ENCODE results near the gene PSKH1. TPM values are rescaled to one million over a fixed set of nuclear protein-coding genes. Genes with fewer than 3 reads are reported as not detected.

The PSKH1 gene
- total and polyA plus RNA-seq, 5 experiments from 2014 or later, result 20.8 to 34.5 (median 26.6) TPM

- no peaks in the 10 kb centered on the region for H3K27me3 Mint-ChIP-seq
- peaks cover 0 to 40% (median 6%) of the 10 kb centered on the region in 3 donors for H3K36me3 Mint-ChIP-seq
- peak overlapping the region in 3 of 10 donors; percentile 2 to 27 (median 18) for H3K4me3 Mint-ChIP-seq
- peak overlapping the region in 6 of 10 donors; percentile 19 to 93 (median 59) for H3K27ac Mint-ChIP-seq
- POLR2A ChIA-PET, result interaction anchor here (0.9 to 1.7 kb wide), 4 partner anchors 15 to 65 kb away, joined by 3 to 16 read pairs (median 4); partner anchors contain the start of gene PSMB10
- no peaks in the 10 kb centered on the region for H3K9me3 Mint-ChIP-seq
- no peak for ATAC-seq
- no peak for DNase-seq
- H3K4me1 Mint-ChIP-seq, result peaks cover 20 to 39% (median 32%) of the 10 kb centered on the region in 4 donors
Measured at GRCh38 chr16:67871256-67871655, 21.8 kb upstream of the PSKH1 start.

GRCh38 chr16:67872131-67872630 lies 20.9 kb upstream of the PSKH1 start:
- peak overlapping the region; percentile 70 to 95 (median 92) for H3K27ac Mint-ChIP-seq
- H3K27me3 Mint-ChIP-seq, result no peaks in the 10 kb centered on the region
- no peaks in the 10 kb centered on the region for H3K9me3 Mint-ChIP-seq
- H3K4me3 Mint-ChIP-seq, result peak overlapping the region; percentile 75 to 95 (median 90)
- H3K4me1 Mint-ChIP-seq, result peaks cover 20 to 39% (median 33%) of the 10 kb centered on the region in 4 donors
- POLR2A ChIA-PET, result interaction anchor here (0.6 to 2.6 kb wide), 5 partner anchors 14 to 353 kb away, joined by 3 to 16 read pairs (median 4); partner anchors contain the start of genes PSKH1 and PSMB10
- DNase-seq, result no peak
- ATAC-seq, result no peak
- H3K36me3 Mint-ChIP-seq, result peaks cover 0 to 39% (median 6%) of the 10 kb centered on the region in 3 donors

GRCh38 chr16:67872631-67873434 lies 20.2 kb upstream of the PSKH1 start, which contains the start of gene EDC4:
TSS of gene EDC4 (plus strand) at chr16:67873052. CDS start at chr16:67873262, 210 bp downstream.
- no peaks in the 10 kb centered on the region for H3K9me3 Mint-ChIP-seq
- peaks cover 20 to 39% (median 33%) of the 10 kb centered on the region in 4 donors for H3K4me1 Mint-ChIP-seq
- POLR2A ChIA-PET, result interaction anchor here (0.5 to 2.6 kb wide), 20 partner anchors 10 to 845 kb away, joined by 3 to 15 read pairs (median 4); partner anchors contain the start of genes CTCF, NFATC3, NRN1L and PSKH1
- H3K36me3 Mint-ChIP-seq, result peaks cover 0 to 42% (median 6%) of the 10 kb centered on the region in 3 donors
- peak within 1 kb of the TSS; percentile 87 to 95 (median 90) for H3K4me3 Mint-ChIP-seq
- no peaks in the 10 kb centered on the region for H3K27me3 Mint-ChIP-seq
- H3K27ac Mint-ChIP-seq, result peak within 1 kb of the TSS; percentile 70 to 95 (median 94)
- DNase-seq (peak; percentile 74 to 91 (median 86)), ATAC-seq (peak; percentile 92 to 96)

- Mint-ChIP-seq H3K9me3 (no peaks in the 10 kb centered on the region), H3K4me3 (peak overlapping the region; percentile 87 to 95 (median 90)), H3K27me3 (no peaks in the 10 kb centered on the region), H3K4me1 (peaks cover 20 to 39% (median 33%) of the 10 kb centered on the region in 4 donors), H3K27ac (peak overlapping the region; percentile 70 to 95 (median 94)), H3K36me3 (peaks cover 0 to 44% (median 8%) of the 10 kb centered on the region in 3 donors)
- POLR2A ChIA-PET, result interaction anchor here (0.5 to 2.6 kb wide), 21 partner anchors 10 to 845 kb away, joined by 3 to 15 read pairs (median 4); partner anchors contain the start of genes CTCF, NFATC3, NRN1L and PSKH1
- DNase-seq (no peak), ATAC-seq (no peak)
Measured at GRCh38 chr16:67873435-67874370, 19.4 kb upstream of the PSKH1 start.

- no peak for ATAC-seq
- Mint-ChIP-seq H3K27me3 (no peaks in the 10 kb centered on the region), H3K9me3 (no peaks in the 10 kb centered on the region), H3K4me1 (peaks cover 20 to 39% (median 33%) of the 10 kb centered on the region in 4 donors), H3K36me3 (peaks cover 0 to 47% (median 8%) of the 10 kb centered on the region in 3 donors), H3K27ac (peak overlapping the region; percentile 70 to 95 (median 94)), H3K4me3 (peak overlapping the region; percentile 87 to 95 (median 90))
- POLR2A ChIA-PET, result interaction anchor here (0.5 to 2.6 kb wide), 4 partner anchors 9 to 293 kb away, joined by 4 to 9 read pairs (median 8); partner anchors contain the start of genes NRN1L and PSKH1
- no peak for DNase-seq
Measured at GRCh38 chr16:67874372-67874771, 18.7 kb upstream of the PSKH1 start.

- peaks cover 0 to 53% (median 7%) of the 10 kb centered on the region in 3 donors for H3K36me3 Mint-ChIP-seq
- peaks cover 20 to 39% (median 32%) of the 10 kb centered on the region in 4 donors for H3K4me1 Mint-ChIP-seq
- POLR2A ChIA-PET, result interaction anchor here (1.7 kb wide), 1 partner anchor 34 kb away, joined by 4 read pairs; no protein-coding TSS in a partner anchor
- no peaks in the 10 kb centered on the region for H3K9me3 Mint-ChIP-seq
- H3K27ac Mint-ChIP-seq, result peak overlapping the region in 1 of 10 donors; percentile 17
- no peak for DNase-seq
- no peak overlapping the region for H3K4me3 Mint-ChIP-seq
- no peaks in the 10 kb centered on the region for H3K27me3 Mint-ChIP-seq
- no peak for ATAC-seq
Measured at GRCh38 chr16:67877064-67877463, 16.0 kb upstream of the PSKH1 start.

- DNase-seq (no peak), ATAC-seq (no peak)
- Mint-ChIP-seq H3K36me3 (peaks cover 0 to 58% (median 8%) of the 10 kb centered on the region in 3 donors), H3K27ac (no peak overlapping the region), H3K27me3 (no peaks in the 10 kb centered on the region), H3K4me1 (peaks cover 20 to 32% (median 29%) of the 10 kb centered on the region in 4 donors), H3K9me3 (no peaks in the 10 kb centered on the region), H3K4me3 (no peak overlapping the region)
- POLR2A ChIA-PET, result interaction anchor here (0.9 to 1.7 kb wide), 2 partner anchors 35 to 58 kb away, joined by 3 to 4 read pairs; no protein-coding TSS in a partner anchor
Measured at GRCh38 chr16:67878232-67878631, 14.8 kb upstream of the PSKH1 start.

- DNase-seq (no peak), ATAC-seq (no peak)
- peaks cover 0 to 65% (median 14%) of the 10 kb centered on the region in 3 donors for H3K36me3 Mint-ChIP-seq
- POLR2A ChIA-PET, result interaction anchor here (0.5 kb wide), 1 partner anchor 39 kb away, joined by 4 read pairs; no protein-coding TSS in a partner anchor
- peak overlapping the region in 2 of 10 donors; percentile 66 to 77 for H3K27ac Mint-ChIP-seq
- H3K9me3 Mint-ChIP-seq, result no peaks in the 10 kb centered on the region
- H3K4me3 Mint-ChIP-seq, result no peak overlapping the region
- no peaks in the 10 kb centered on the region for H3K27me3 Mint-ChIP-seq
- H3K4me1 Mint-ChIP-seq, result peaks cover 22 to 31% (median 27%) of the 10 kb centered on the region in 4 donors
Measured at GRCh38 chr16:67878846-67879245, 14.2 kb upstream of the PSKH1 start.

GRCh38 chr16:67879462-67879861 lies 13.6 kb upstream of the PSKH1 start:
- no peak overlapping the region for H3K4me3 Mint-ChIP-seq
- ATAC-seq, result no peak
- POLR2A ChIA-PET, result interaction anchor here (0.6 kb wide), 1 partner anchor 39 kb away, joined by 4 read pairs; no protein-coding TSS in a partner anchor
- no peak for DNase-seq
- H3K27me3 Mint-ChIP-seq, result no peaks in the 10 kb centered on the region
- no peak overlapping the region for H3K27ac Mint-ChIP-seq
- H3K9me3 Mint-ChIP-seq, result no peaks in the 10 kb centered on the region
- peaks cover 17 to 25% (median 21%) of the 10 kb centered on the region in 4 donors for H3K4me1 Mint-ChIP-seq
- H3K36me3 Mint-ChIP-seq, result peaks cover 0 to 67% (median 14%) of the 10 kb centered on the region in 3 donors

GRCh38 chr16:67879936-67880335 lies 13.1 kb upstream of the PSKH1 start:
- POLR2A ChIA-PET, result interaction anchor here (0.6 kb wide), 1 partner anchor 40 kb away, joined by 4 read pairs; no protein-coding TSS in a partner anchor

GRCh38 chr16:67880584-67880983 lies 12.5 kb upstream of the PSKH1 start:
- H3K9me3 Mint-ChIP-seq, result no peaks in the 10 kb centered on the region
- H3K36me3 Mint-ChIP-seq, result peaks cover 0 to 71% (median 14%) of the 10 kb centered on the region in 3 donors
- no peak overlapping the region for H3K27ac Mint-ChIP-seq
- DNase-seq (no peak), ATAC-seq (no peak)
- H3K27me3 Mint-ChIP-seq, result no peaks in the 10 kb centered on the region
- H3K4me1 Mint-ChIP-seq, result peaks cover 6 to 14% (median 12%) of the 10 kb centered on the region in 4 donors
- H3K4me3 Mint-ChIP-seq, result no peak overlapping the region
- POLR2A ChIA-PET, result interaction anchor here (0.6 kb wide), 1 partner anchor 9 kb away, joined by 5 read pairs; no protein-coding TSS in a partner anchor

More at GRCh38 chr16:67879936-67880335, 13.1 kb upstream of the PSKH1 start:
- no peak for ATAC-seq
- Mint-ChIP-seq H3K36me3 (peaks cover 0 to 71% (median 14%) of the 10 kb centered on the region in 3 donors), H3K27ac (no peak overlapping the region), H3K9me3 (no peaks in the 10 kb centered on the region), H3K4me1 (peaks cover 13 to 20% (median 18%) of the 10 kb centered on the region in 4 donors), H3K27me3 (no peaks in the 10 kb centered on the region), H3K4me3 (no peak overlapping the region)
- DNase-seq, result no peak

All from naive thymus-derived CD8-positive, alpha-beta T cell (primary cell).